Measurements from ENCODE around the gene XAF1. TPM values are rescaled to one million over a fixed set of nuclear protein-coding genes. Genes with fewer than 3 reads are reported as not detected.

Gene XAF1, protein sequence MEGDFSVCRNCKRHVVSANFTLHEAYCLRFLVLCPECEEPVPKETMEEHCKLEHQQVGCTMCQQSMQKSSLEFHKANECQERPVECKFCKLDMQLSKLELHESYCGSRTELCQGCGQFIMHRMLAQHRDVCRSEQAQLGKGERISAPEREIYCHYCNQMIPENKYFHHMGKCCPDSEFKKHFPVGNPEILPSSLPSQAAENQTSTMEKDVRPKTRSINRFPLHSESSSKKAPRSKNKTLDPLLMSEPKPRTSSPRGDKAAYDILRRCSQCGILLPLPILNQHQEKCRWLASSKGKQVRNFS
- polyA plus RNA-seq (2013), result 69.9 TPM

DNA sequence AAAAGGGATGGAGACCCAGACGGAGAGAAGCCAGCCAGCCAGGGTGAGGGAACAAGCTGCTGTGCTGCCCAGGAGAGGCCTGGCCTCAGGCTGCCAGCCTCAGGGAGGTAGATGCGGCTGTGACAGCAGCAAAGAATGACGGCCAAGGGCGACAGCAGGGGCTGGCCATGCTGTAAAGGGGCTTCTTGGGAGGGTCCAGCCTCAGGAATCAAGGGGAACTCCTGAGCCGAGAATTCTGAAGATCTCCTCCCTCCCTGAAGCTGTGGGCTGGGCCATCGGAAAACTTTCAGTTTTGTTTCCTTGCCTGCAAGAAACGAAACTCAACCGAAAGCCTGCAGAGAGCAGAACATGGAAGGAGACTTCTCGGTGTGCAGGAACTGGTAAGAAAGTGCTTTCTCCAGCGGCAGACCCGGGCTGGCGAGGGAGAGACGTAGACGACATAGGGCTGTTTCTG, at the start of gene XAF1:
Gene XAF1, plus strand, starts transcription at position 316 of the 454 bp plus-strand sequence. Its CDS starts 33 bp downstream, at position 349.
- peaks cover 6 to 59% (median 42%) of the 10 kb centered on the region in 4 experiments for H3K4me1 ChIP-seq (ENCODE audit: control extremely low read depth in 1 of 4, control insufficient read depth in 4 of 4, insufficient read depth in 4 of 4, low read length in 3 of 4)

DNA sequence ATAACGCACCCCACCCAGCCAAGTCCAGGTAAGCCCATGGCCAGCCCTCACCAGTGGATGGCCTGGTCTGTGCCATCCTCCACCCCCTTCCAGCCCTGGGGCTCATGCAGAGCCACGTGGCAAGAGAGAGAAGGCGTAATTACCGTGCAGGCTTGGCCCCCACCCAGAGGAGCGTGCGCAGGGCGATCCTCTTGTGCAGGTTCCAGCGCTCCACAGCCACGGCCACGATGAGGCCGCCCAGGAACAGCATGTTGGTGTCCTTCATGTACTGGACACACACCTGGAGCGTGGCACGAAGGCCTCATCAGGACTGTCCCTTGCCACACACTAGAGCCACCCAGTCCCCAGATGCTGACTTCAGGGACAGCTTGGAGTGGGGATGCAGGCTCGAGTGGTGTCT, 49.3 kb upstream of the XAF1 start:
- peaks cover 0 to 3% (median under 1%) of the 10 kb centered on the region in 4 experiments for H3K4me1 ChIP-seq (ENCODE audit: control extremely low read depth in 1 of 4, control insufficient read depth in 4 of 4, insufficient read depth in 4 of 4, low read length in 3 of 4)
- no peak overlapping the region for H3K27ac ChIP-seq (ENCODE audit: insufficient read depth in 1 of 2, low read depth in 1 of 2, low read length in 2 of 2, poor library complexity in 1 of 2, severe bottlenecking in 2 of 2)
- H3K36me3 ChIP-seq (ENCODE audit: control insufficient read depth in 4 of 4, insufficient read depth in 4 of 4, low read length in 3 of 4), result no peaks in the 10 kb centered on the region
- no peaks in the 10 kb centered on the region for H3K9me3 ChIP-seq (ENCODE audit: control extremely low read depth in 1 of 5, control insufficient read depth in 4 of 5, insufficient read depth in 2 of 5, low read depth in 1 of 5, low read length in 4 of 5)
- DNase-seq, result no peak
- WGBS (ENCODE audit: insufficient coverage), result 91% methylated on average over 14 of the region's 14 CpGs
- H3K27me3 ChIP-seq (replicated peaks in 2 of 5; ENCODE audit: control insufficient read depth in 4 of 5, insufficient read depth in 5 of 5, low read length in 4 of 5), result peaks cover 0 to 24% (median 9%) of the 10 kb centered on the region in 5 experiments
- POLR2A ChIA-PET, result no interaction called here
- CTCF ChIA-PET, result interaction anchor here (0.7 to 2.2 kb wide), 2 partner anchors 9 kb away, joined by 3 to 10 read pairs; no protein-coding TSS in a partner anchor
- no peak overlapping the region for H3K4me3 ChIP-seq (ENCODE audit: control insufficient read depth in 1 of 7, extremely low read depth in 1 of 7, insufficient read depth in 4 of 7, low read depth in 2 of 7, low read length in 6 of 7)

More for the DNA sequence above, at the start of gene XAF1:
- peak; percentile 66 to 82 (median 78) for DNase-seq
- no peaks in the 10 kb centered on the region for H3K27me3 ChIP-seq (replicated peaks in 2 of 5; ENCODE audit: control insufficient read depth in 4 of 5, insufficient read depth in 5 of 5, low read length in 4 of 5)
- CTCF ChIA-PET, result interaction anchor here (1.0 to 1.8 kb wide), 2 partner anchors 12 to 245 kb away, joined by 3 read pairs; no protein-coding TSS in a partner anchor
- WGBS (ENCODE audit: insufficient coverage), result 3% methylated on average over 13 of the region's 14 CpGs
- peak within 1 kb of the TSS; percentile 58 to 76 for H3K27ac ChIP-seq (ENCODE audit: insufficient read depth in 1 of 2, low read depth in 1 of 2, low read length in 2 of 2, poor library complexity in 1 of 2, severe bottlenecking in 2 of 2)
- POLR2A ChIA-PET, result no interaction called here
- H3K36me3 ChIP-seq (ENCODE audit: control insufficient read depth in 4 of 4, insufficient read depth in 4 of 4, low read length in 3 of 4), result peaks cover 0 to 24% (median 9%) of the 10 kb centered on the region in 4 experiments
- H3K9me3 ChIP-seq (ENCODE audit: control extremely low read depth in 1 of 5, control insufficient read depth in 4 of 5, insufficient read depth in 2 of 5, low read depth in 1 of 5, low read length in 4 of 5), result no peaks in the 10 kb centered on the region
- peak within 1 kb of the TSS; percentile 35 to 93 (median 86) for H3K4me3 ChIP-seq (ENCODE audit: control insufficient read depth in 1 of 7, extremely low read depth in 1 of 7, insufficient read depth in 4 of 7, low read depth in 2 of 7, low read length in 6 of 7)

DNA sequence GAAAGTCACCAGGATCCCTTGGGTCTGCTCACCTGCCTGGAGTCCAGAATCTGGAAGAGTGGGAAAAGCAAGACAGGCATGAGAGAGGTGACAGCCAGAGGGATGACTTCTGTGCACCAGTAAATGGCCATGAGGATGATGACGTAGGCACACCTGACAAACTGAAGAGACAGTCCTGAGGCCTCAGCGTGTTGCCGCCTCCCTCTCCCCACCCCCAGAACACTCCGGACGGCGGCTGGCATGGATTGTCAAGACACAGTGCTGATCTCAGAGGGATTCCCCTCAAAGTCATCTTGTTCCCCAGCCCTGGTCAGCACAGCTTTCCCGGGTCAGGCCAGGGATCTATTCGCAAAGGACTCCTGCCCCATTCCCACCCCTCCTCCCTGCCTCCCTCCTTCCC, 48.9 kb upstream of the XAF1 start:
- Histone ChIP-seq H3K4me1 (ENCODE audit: control extremely low read depth in 1 of 4, control insufficient read depth in 4 of 4, insufficient read depth in 4 of 4, low read length in 3 of 4) (peaks cover 0 to 7% (median 2%) of the 10 kb centered on the region in 4 experiments), H3K36me3 (ENCODE audit: control insufficient read depth in 4 of 4, insufficient read depth in 4 of 4, low read length in 3 of 4) (no peaks in the 10 kb centered on the region), H3K4me3 (ENCODE audit: control insufficient read depth in 1 of 7, extremely low read depth in 1 of 7, insufficient read depth in 4 of 7, low read depth in 2 of 7, low read length in 6 of 7) (no peak overlapping the region), H3K9me3 (ENCODE audit: control extremely low read depth in 1 of 5, control insufficient read depth in 4 of 5, insufficient read depth in 2 of 5, low read depth in 1 of 5, low read length in 4 of 5) (no peaks in the 10 kb centered on the region), H3K27me3 (replicated peaks in 2 of 5; ENCODE audit: control insufficient read depth in 4 of 5, insufficient read depth in 5 of 5, low read length in 4 of 5) (peaks cover 0 to 29% (median 14%) of the 10 kb centered on the region in 5 experiments), H3K27ac (ENCODE audit: insufficient read depth in 1 of 2, low read depth in 1 of 2, low read length in 2 of 2, poor library complexity in 1 of 2, severe bottlenecking in 2 of 2) (no peak overlapping the region)
- POLR2A ChIA-PET, result no interaction called here
- no peak for DNase-seq
- CTCF ChIA-PET, result no interaction called here
- WGBS (ENCODE audit: insufficient coverage), result 98% methylated on average over 4 of the region's 8 CpGs

DNA sequence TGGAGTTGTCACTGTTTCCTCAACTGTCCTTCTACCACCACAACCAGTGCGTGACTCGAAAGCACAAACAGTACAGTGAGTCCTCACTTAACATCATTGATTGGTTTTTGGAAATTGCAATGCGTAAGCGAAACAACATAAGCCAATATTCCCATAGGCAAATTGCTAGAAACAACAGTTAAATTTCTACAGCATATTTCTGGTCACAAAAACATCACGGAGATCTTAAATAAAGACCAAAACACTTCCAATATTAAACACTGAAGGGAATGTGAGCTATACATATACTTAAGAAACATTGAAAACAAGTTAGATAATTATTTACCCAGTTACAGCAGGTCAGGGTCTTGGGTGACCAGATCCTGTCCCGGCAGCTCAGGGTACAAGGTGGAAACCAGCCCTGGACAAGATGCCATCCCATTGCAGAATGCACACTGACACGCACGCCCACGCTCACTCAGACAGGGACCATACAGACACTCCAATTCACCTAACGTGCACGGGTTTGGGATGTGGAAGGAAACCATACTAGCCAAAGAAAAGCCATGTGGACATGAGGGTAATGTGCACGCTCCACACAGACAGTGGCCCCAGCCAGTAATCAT, 47.4 kb upstream of the XAF1 start:
- Histone ChIP-seq H3K9me3 (ENCODE audit: control extremely low read depth in 1 of 5, control insufficient read depth in 4 of 5, insufficient read depth in 2 of 5, low read depth in 1 of 5, low read length in 4 of 5) (no peaks in the 10 kb centered on the region), H3K27me3 (replicated peaks in 2 of 5; ENCODE audit: control insufficient read depth in 4 of 5, insufficient read depth in 5 of 5, low read length in 4 of 5) (peaks cover 0 to 38% (median 29%) of the 10 kb centered on the region in 5 experiments), H3K27ac (ENCODE audit: insufficient read depth in 1 of 2, low read depth in 1 of 2, low read length in 2 of 2, poor library complexity in 1 of 2, severe bottlenecking in 2 of 2) (no peak overlapping the region), H3K4me1 (ENCODE audit: control extremely low read depth in 1 of 4, control insufficient read depth in 4 of 4, insufficient read depth in 4 of 4, low read length in 3 of 4) (peaks cover 0 to 18% (median 13%) of the 10 kb centered on the region in 4 experiments), H3K4me3 (ENCODE audit: control insufficient read depth in 1 of 7, extremely low read depth in 1 of 7, insufficient read depth in 4 of 7, low read depth in 2 of 7, low read length in 6 of 7) (no peak overlapping the region), H3K36me3 (ENCODE audit: control insufficient read depth in 4 of 4, insufficient read depth in 4 of 4, low read length in 3 of 4) (no peaks in the 10 kb centered on the region)
- CTCF ChIA-PET, result no interaction called here
- POLR2A ChIA-PET, result no interaction called here
- no peak for DNase-seq
- WGBS (ENCODE audit: insufficient coverage), result 93% methylated on average over 8 of the region's 12 CpGs

DNA sequence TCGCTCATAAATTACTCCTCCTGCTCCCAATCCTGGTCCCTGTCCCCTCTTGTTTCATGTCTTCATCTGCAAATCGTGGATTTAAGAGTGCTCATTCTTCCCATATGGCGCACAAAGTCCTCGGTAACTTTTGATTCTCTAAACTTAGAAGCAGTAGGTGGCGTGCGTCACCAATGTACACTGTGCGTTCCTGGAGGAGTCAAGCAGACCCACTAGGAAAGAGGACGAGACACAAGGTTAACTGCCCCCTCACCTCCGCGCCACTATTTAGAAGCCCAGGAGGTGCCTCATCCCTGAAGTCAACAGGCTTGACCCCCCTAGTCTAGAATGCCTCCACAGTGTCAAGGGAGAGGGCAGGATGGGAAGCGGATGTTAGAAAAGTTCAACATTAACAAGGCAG, 45.5 kb upstream of the XAF1 start:
- POLR2A ChIA-PET, result no interaction called here
- H3K9me3 ChIP-seq (ENCODE audit: control extremely low read depth in 1 of 5, control insufficient read depth in 4 of 5, insufficient read depth in 2 of 5, low read depth in 1 of 5, low read length in 4 of 5), result peaks cover 0 to 10% (median 7%) of the 10 kb centered on the region in 5 experiments
- CTCF ChIA-PET, result no interaction called here
- H3K36me3 ChIP-seq (ENCODE audit: control insufficient read depth in 4 of 4, insufficient read depth in 4 of 4, low read length in 3 of 4), result no peaks in the 10 kb centered on the region
- no peak overlapping the region for H3K27ac ChIP-seq (ENCODE audit: insufficient read depth in 1 of 2, low read depth in 1 of 2, low read length in 2 of 2, poor library complexity in 1 of 2, severe bottlenecking in 2 of 2)
- WGBS (ENCODE audit: insufficient coverage), result 91% methylated on average over 11 of the region's 11 CpGs
- H3K4me1 ChIP-seq (ENCODE audit: control extremely low read depth in 1 of 4, control insufficient read depth in 4 of 4, insufficient read depth in 4 of 4, low read length in 3 of 4), result peaks cover 0 to 25% (median 18%) of the 10 kb centered on the region in 4 experiments
- no peak for DNase-seq
- H3K4me3 ChIP-seq (ENCODE audit: control insufficient read depth in 1 of 7, extremely low read depth in 1 of 7, insufficient read depth in 4 of 7, low read depth in 2 of 7, low read length in 6 of 7), result no peak overlapping the region
- peaks cover 0 to 56% (median 39%) of the 10 kb centered on the region in 5 experiments for H3K27me3 ChIP-seq (replicated peaks in 2 of 5; ENCODE audit: control insufficient read depth in 4 of 5, insufficient read depth in 5 of 5, low read length in 4 of 5)

DNA sequence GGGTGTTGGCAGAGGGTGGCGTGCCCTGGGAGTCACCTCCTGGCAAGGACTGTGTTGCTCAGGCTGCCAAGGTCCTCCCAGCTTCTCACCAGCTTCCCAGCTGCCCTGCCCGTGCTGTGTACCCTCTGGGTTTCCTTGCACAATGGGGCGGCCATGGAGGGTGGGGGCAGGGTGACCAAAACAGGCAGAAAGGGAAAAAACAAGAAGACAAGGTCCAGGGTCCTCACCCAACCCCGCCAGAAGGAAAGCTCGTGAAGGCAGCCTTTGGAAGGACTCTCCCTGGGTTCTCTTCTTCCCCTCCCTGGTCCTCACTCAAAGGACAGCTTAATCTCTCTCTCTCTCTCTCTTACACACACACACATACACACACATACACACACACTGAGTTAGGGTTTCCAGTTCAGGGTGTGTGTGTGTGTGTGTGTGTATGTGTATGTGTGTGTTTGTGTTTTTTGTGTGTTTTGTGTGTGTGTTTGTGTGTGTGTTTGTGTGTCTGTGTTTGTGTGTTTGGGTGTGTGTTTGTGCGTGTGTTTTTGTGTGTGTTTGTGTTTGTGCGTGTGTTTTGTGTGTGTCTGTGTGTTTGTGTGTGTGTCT, 44.7 kb upstream of the XAF1 start:
- Histone ChIP-seq H3K27ac (ENCODE audit: insufficient read depth in 1 of 2, low read depth in 1 of 2, low read length in 2 of 2, poor library complexity in 1 of 2, severe bottlenecking in 2 of 2) (no peak overlapping the region), H3K4me3 (ENCODE audit: control insufficient read depth in 1 of 7, extremely low read depth in 1 of 7, insufficient read depth in 4 of 7, low read depth in 2 of 7, low read length in 6 of 7) (no peak overlapping the region), H3K36me3 (ENCODE audit: control insufficient read depth in 4 of 4, insufficient read depth in 4 of 4, low read length in 3 of 4) (no peaks in the 10 kb centered on the region), H3K27me3 (replicated peaks in 2 of 5; ENCODE audit: control insufficient read depth in 4 of 5, insufficient read depth in 5 of 5, low read length in 4 of 5) (peaks cover 0 to 56% (median 39%) of the 10 kb centered on the region in 5 experiments), H3K9me3 (ENCODE audit: control extremely low read depth in 1 of 5, control insufficient read depth in 4 of 5, insufficient read depth in 2 of 5, low read depth in 1 of 5, low read length in 4 of 5) (peaks cover 0 to 12% (median 7%) of the 10 kb centered on the region in 5 experiments), H3K4me1 (ENCODE audit: control extremely low read depth in 1 of 4, control insufficient read depth in 4 of 4, insufficient read depth in 4 of 4, low read length in 3 of 4) (peaks cover 0 to 25% (median 18%) of the 10 kb centered on the region in 4 experiments)
- ChIA-PET CTCF (interaction anchor here (1.0 to 2.0 kb wide), 5 partner anchors 9 to 40 kb away, joined by 3 to 20 read pairs (median 3); no protein-coding TSS in a partner anchor), POLR2A (no interaction called here)
- peak in 2 of 3 donors; percentile 23 to 60 for DNase-seq
- WGBS (ENCODE audit: insufficient coverage), result 78% methylated on average over 4 of the region's 7 CpGs

All from common myeloid progenitor, CD34-positive (primary cell).